HEK293 (cell line): ENCODE results near the gene LAMA1.

Experiments
- CTCF ChIA-PET: fragments of 350-600 bp; formaldehyde crosslinking; extraction: SDS; loops from one replicate; lab custom pipeline; 2021; ENCODE audit warnings: antibody characterized with exemption; lab: Yijun Ruan, JAX
- POLR2A ChIA-PET: fragments of 300-600 bp; formaldehyde crosslinking; extraction: SDS; loops from one replicate; lab custom pipeline; 2020; ENCODE audit warnings: antibody characterized with exemption, inconsistent platforms; lab: Yijun Ruan, JAX
- H3K27ac ChIP-seq: fragments of 200-500 bp; sonication (Bioruptor generic); 2 replicates; pipeline ENCODE4 v1.5.1; 2014; ENCODE audit warnings: low read depth, low read length, control low read depth, inconsistent platforms; ENCODE audit errors: extremely low read depth
- H3K36me3 ChIP-seq, 2 experiments: fragments of 200-500 bp in 1 of 2; sonication (Bioruptor generic) in 1 of 2; 1 replicate in 1 of 2; 2 replicates in 1 of 2; pipeline ENCODE4 v1.5.1; 2014 to 2017; ENCODE audit warnings: inconsistent platforms in 2 of 2, low read length in 2 of 2; ENCODE audit not compliant: control insufficient read depth in 2 of 2, insufficient read depth in 1 of 2
- H3K4me1 ChIP-seq: fragments of 200-500 bp; sonication (Bioruptor generic); 2 replicates; pipeline ENCODE4 v1.5.1; 2014; ENCODE audit warnings: mild to moderate bottlenecking, low read length, inconsistent platforms; ENCODE audit not compliant: control insufficient read depth, insufficient read depth
- H3K4me3 ChIP-seq: 2 replicates; pipeline ENCODE4 v1.5.1; 2011; ENCODE audit warnings: low read depth, mild to moderate bottlenecking, control low read depth, low read length, moderate library complexity
- H3K9me3 ChIP-seq: fragments of 200-500 bp; sonication (Bioruptor generic); 2 replicates; pipeline ENCODE4 v1.5.1; 2014; ENCODE audit warnings: low read depth, low read length, inconsistent platforms; ENCODE audit not compliant: control insufficient read depth, insufficient read depth
- BCL11A ChIP-seq: fragments of 450-650 bp; formaldehyde crosslinking; IDR thresholded peaks from 2 replicates; pipeline ENCODE4 v1.5.1; 2016; ENCODE audit warnings: low read depth, missing biosample characterization, missing genetic modification characterization
- KLF7 ChIP-seq: fragments of 450-650 bp; formaldehyde crosslinking; IDR thresholded peaks from 2 replicates; pipeline ENCODE4 v1.5.1; 2016; ENCODE audit warnings: missing biosample characterization, missing genetic modification characterization, borderline replicate concordance
- MEIS1 ChIP-seq: sonication (generic); formaldehyde crosslinking; IDR thresholded peaks from 2 replicates; pipeline ENCODE4 v1.8.1; 2022; ENCODE audit warnings: missing genetic modification reagents, mild to moderate bottlenecking, borderline replicate concordance
- TRIM28 ChIP-seq: IDR thresholded peaks from 2 replicates; pipeline ENCODE4 v1.6.1; 2011; ENCODE audit warnings: low read length, control low read depth, borderline replicate concordance
- TSHZ1 ChIP-seq: fragments of 450-650 bp; formaldehyde crosslinking; IDR thresholded peaks from 2 replicates; pipeline ENCODE4 v1.5.1; 2016; ENCODE audit warnings: missing biosample characterization, missing genetic modification characterization, borderline replicate concordance
- ZFP41 ChIP-seq: fragments of 450-650 bp; formaldehyde crosslinking; IDR thresholded peaks from 2 replicates; pipeline ENCODE4 v1.5.1; 2016; ENCODE audit warnings: missing biosample characterization, missing genetic modification characterization, borderline replicate concordance
- ZNF114 ChIP-seq: fragments of 450-650 bp; formaldehyde crosslinking; IDR thresholded peaks from 2 replicates; pipeline ENCODE4 v1.5.0; 2017; ENCODE audit warnings: missing biosample characterization, missing genetic modification characterization
- ZNF146 ChIP-seq: fragments of 450-650 bp; formaldehyde crosslinking; IDR thresholded peaks from 2 replicates; pipeline ENCODE4 v1.5.1; 2016; ENCODE audit warnings: missing biosample characterization, missing genetic modification characterization
- ZNF24 ChIP-seq: fragments of 450-650 bp; formaldehyde crosslinking; IDR thresholded peaks from 2 replicates; pipeline ENCODE4 v1.5.1; 2016; ENCODE audit warnings: missing biosample characterization, missing genetic modification characterization
- ZNF266 ChIP-seq: fragments of 450-650 bp; formaldehyde crosslinking; IDR thresholded peaks from 2 replicates; pipeline ENCODE4 v1.5.1; 2016; ENCODE audit warnings: missing biosample characterization, missing genetic modification characterization, low read depth
- ZNF311 ChIP-seq: fragments of 450-650 bp; formaldehyde crosslinking; IDR thresholded peaks from 2 replicates; pipeline ENCODE4 v1.5.1; 2017; ENCODE audit warnings: missing biosample characterization, missing genetic modification characterization, borderline replicate concordance
- ZNF37A ChIP-seq: fragments of 450-650 bp; IDR thresholded peaks from 2 replicates; pipeline ENCODE4 v1.5.1; 2018; ENCODE audit warnings: missing biosample characterization, missing genetic modification characterization
- ZNF473 ChIP-seq: fragments of 450-650 bp; formaldehyde crosslinking; IDR thresholded peaks from 2 replicates; pipeline ENCODE4 v1.5.1; 2017; ENCODE audit warnings: missing biosample characterization, missing genetic modification characterization
- ZNF76 ChIP-seq: fragments of 450-650 bp; formaldehyde crosslinking; IDR thresholded peaks from 2 replicates; pipeline ENCODE4; 2016; ENCODE audit warnings: low read depth, missing biosample characterization, missing genetic modification characterization, borderline replicate concordance
- ZNF777 ChIP-seq: fragments of 450-650 bp; formaldehyde crosslinking; IDR thresholded peaks from 2 replicates; pipeline ENCODE4 v1.5.1; 2017; ENCODE audit warnings: missing biosample characterization, missing genetic modification characterization, borderline replicate concordance
- ZNF843 ChIP-seq: fragments of 450-650 bp; formaldehyde crosslinking; IDR thresholded peaks from 2 replicates; pipeline ENCODE4 v1.5.1; 2016; ENCODE audit warnings: missing biosample characterization, missing genetic modification characterization
- TF ChIP-seq, protein P1 (sequence below): fragments of 450-650 bp; formaldehyde crosslinking; IDR thresholded peaks from 2 replicates; pipeline ENCODE4 v1.5.1; 2016; ENCODE audit warnings: missing biosample characterization, missing genetic modification characterization
- TF ChIP-seq, protein P2 (sequence below): fragments of 450-650 bp; formaldehyde crosslinking; IDR thresholded peaks from 2 replicates; pipeline ENCODE4 v1.5.1; 2016; ENCODE audit warnings: missing biosample characterization, missing genetic modification characterization, low read depth

LAMA1 gene

DNA sequence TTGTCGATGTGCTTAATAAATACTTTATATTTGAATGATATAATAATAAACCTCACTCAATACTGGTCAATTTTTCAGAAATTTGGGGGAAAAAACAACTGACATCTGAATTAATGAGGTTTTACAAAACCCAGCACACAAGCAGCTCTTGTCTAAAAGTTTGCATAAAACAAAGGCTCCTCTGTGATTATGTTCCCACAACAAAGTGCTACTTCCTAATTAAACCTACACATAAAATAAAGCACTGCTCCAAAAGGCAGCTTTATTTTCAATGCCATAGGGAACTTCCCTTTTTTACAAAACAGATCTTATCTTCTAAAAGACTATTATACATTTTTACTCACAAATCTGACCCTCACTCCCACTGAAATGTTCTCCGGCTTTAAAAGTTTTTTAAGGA, 47.1 kb downstream of the LAMA1 start (continued):
- TF ChIP-seq, protein P1, sequence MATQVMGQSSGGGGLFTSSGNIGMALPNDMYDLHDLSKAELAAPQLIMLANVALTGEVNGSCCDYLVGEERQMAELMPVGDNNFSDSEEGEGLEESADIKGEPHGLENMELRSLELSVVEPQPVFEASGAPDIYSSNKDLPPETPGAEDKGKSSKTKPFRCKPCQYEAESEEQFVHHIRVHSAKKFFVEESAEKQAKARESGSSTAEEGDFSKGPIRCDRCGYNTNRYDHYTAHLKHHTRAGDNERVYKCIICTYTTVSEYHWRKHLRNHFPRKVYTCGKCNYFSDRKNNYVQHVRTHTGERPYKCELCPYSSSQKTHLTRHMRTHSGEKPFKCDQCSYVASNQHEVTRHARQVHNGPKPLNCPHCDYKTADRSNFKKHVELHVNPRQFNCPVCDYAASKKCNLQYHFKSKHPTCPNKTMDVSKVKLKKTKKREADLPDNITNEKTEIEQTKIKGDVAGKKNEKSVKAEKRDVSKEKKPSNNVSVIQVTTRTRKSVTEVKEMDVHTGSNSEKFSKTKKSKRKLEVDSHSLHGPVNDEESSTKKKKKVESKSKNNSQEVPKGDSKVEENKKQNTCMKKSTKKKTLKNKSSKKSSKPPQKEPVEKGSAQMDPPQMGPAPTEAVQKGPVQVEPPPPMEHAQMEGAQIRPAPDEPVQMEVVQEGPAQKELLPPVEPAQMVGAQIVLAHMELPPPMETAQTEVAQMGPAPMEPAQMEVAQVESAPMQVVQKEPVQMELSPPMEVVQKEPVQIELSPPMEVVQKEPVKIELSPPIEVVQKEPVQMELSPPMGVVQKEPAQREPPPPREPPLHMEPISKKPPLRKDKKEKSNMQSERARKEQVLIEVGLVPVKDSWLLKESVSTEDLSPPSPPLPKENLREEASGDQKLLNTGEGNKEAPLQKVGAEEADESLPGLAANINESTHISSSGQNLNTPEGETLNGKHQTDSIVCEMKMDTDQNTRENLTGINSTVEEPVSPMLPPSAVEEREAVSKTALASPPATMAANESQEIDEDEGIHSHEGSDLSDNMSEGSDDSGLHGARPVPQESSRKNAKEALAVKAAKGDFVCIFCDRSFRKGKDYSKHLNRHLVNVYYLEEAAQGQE (tag by site-specific recombination) = no peak
- TF ChIP-seq KLF7 (tag by site-specific recombination) = no peak
- TF ChIP-seq, all 188 proteins: peak for 0

DNA sequence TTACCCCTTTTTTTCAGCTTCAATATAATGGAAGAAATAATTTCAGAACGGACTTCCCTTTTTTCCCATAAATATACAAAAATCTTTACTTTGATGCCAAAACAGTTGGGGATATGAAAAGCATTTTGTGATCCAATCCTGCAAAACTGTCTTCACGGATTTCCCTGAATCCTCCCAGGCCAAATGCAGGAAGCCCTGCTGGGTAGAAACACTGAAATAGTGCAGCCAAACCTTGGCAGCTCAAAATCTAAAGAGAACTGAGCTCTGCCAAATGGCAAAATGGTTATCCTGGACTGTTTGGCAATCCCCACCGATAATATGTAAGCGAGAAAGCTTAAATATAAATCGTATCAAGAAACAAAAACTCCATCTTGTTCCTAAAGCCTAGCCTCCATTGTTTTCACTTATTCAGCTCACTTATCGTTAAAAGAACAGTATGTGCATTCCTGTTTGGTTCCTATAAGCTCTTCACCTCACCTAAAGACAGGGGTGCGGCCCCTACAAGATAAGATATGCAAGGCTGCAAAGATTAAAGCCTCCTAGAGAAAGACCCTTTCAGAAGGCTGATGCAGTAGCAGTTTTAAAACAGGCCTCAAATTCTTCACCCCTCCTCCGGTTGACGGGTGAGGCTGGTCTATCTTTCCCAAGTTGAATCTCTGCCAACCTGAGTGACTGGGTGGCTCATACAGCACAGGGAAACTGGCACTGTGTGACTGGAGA, 48.6 kb downstream of the LAMA1 start:
- Histone ChIP-seq H3K4me3 (no peak overlapping the region), H3K9me3 (no peaks in the 10 kb centered on the region), H3K4me1 (no peaks in the 10 kb centered on the region), H3K27ac (no peak overlapping the region), H3K36me3 (no peaks in the 10 kb centered on the region)
- CTCF ChIA-PET = interaction anchor here (0.9 to 1.0 kb wide), 2 partner anchors 31 to 54 kb away, joined by 3 to 4 read pairs; no protein-coding TSS in a partner anchor
- POLR2A ChIA-PET = no interaction called here
- TF ChIP-seq ZNF37A (tag by site-specific recombination) = no peak
- no peak for TF ChIP-seq ZNF473 (tag by site-specific recombination)

- H3K36me3 ChIP-seq = no peaks in the 10 kb centered on the region
- no peak overlapping the region for H3K27ac ChIP-seq
- H3K4me1 ChIP-seq = no peaks in the 10 kb centered on the region
- ChIA-PET CTCF (interaction anchor here (0.6 to 2.2 kb wide), 2 partner anchors 110 to 202 kb away, joined by 4 to 7 read pairs; no protein-coding TSS in a partner anchor), POLR2A (no interaction called here)
- no peak overlapping the region for H3K4me3 ChIP-seq
- H3K9me3 ChIP-seq = no peaks in the 10 kb centered on the region
- TF ChIP-seq MEIS1 (CRISPR knock-in tag) = no peak
- no peak for TF ChIP-seq ZNF266 (tag by site-specific recombination)
- no peak for TF ChIP-seq ZNF24 (tag by site-specific recombination)
- no peak for TF ChIP-seq ZNF777 (tag by site-specific recombination)
- TF ChIP-seq TRIM28 = no peak
- TF ChIP-seq ZNF114 = no peak
- no peak for TF ChIP-seq ZNF76 (tag by site-specific recombination)
- TF ChIP-seq ZNF843 (tag by site-specific recombination) = no peak
- no peak for TF ChIP-seq ZFP41 (tag by site-specific recombination)
- TF ChIP-seq BCL11A (tag by site-specific recombination) = no peak
- TF ChIP-seq TSHZ1 (tag by site-specific recombination) = no peak
- TF ChIP-seq, protein P2, sequence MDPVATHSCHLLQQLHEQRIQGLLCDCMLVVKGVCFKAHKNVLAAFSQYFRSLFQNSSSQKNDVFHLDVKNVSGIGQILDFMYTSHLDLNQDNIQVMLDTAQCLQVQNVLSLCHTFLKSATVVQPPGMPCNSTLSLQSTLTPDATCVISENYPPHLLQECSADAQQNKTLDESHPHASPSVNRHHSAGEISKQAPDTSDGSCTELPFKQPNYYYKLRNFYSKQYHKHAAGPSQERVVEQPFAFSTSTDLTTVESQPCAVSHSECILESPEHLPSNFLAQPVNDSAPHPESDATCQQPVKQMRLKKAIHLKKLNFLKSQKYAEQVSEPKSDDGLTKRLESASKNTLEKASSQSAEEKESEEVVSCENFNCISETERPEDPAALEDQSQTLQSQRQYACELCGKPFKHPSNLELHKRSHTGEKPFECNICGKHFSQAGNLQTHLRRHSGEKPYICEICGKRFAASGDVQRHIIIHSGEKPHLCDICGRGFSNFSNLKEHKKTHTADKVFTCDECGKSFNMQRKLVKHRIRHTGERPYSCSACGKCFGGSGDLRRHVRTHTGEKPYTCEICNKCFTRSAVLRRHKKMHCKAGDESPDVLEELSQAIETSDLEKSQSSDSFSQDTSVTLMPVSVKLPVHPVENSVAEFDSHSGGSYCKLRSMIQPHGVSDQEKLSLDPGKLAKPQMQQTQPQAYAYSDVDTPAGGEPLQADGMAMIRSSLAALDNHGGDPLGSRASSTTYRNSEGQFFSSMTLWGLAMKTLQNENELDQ (tag by site-specific recombination) = no peak
- no peak for TF ChIP-seq ZNF311 (tag by site-specific recombination)
- no peak for TF ChIP-seq ZNF146 (tag by site-specific recombination)
Measured at GRCh38 chr18:7066965-7067555, 50.5 kb downstream of the LAMA1 start.
